K562 (cell line): Measurements from ENCODE around the gene SLC30A4. TPM values are rescaled to one million over a fixed set of nuclear protein-coding genes. Genes with fewer than 3 reads are reported as not detected.

Experiments used
- ATAC-seq: fragments of 200-7000 bp; cut with Tn5 transposase; 3 replicates; pipeline ENCODE4 v1.9.1; 2020; ENCODE audit warnings: moderate library complexity
- BruUV-seq: library from RNA; stranded (reverse); fragments of 400-500 nt; replicated peaks from 2 replicates; lab custom pipeline; 2021; lab: Mats Ljungman, UMichigan
- CTCF ChIA-PET: fragments of 300-600 bp; formaldehyde crosslinking; extraction: SDS; loops from one replicate; lab custom pipeline; 2021; ENCODE audit warnings: low intra/inter-chr PET ratio; lab: Yijun Ruan, JAX
- POLR2A ChIA-PET: fragments of 300-600, 350-650 bp; sonication (Branson Sonifier 250); formaldehyde crosslinking; extraction: SDS; loops from one replicate; lab custom pipeline; 2021; ENCODE audit warnings: antibody characterized with exemption, inconsistent platforms; lab: Yijun Ruan, JAX
- DNase-seq, 4 experiments: peaks; one replicate each; pipeline versions ENCODE4 v3.0.0 to v3.0.0-alpha.2; 2011 to 2018; ENCODE audit warnings: low spot score in 3 of 4, mixed read lengths in 3 of 4; ENCODE audit errors: extremely low read depth in 1 of 4
- FAIRE-seq: peaks from 2 replicates; lab custom pipeline; 2011; peaks lifted over from hg19 to GRCh38; lab: Jason Lieb, UNC
- H2AFZ ChIP-seq: 2 replicates; pipeline ENCODE4 v1.6.0; 2011; ENCODE audit warnings: low read depth, low read length, control low read depth, inconsistent platforms
- H3K27ac ChIP-seq: fragments of 200-600 bp; 3 replicates; pipeline ENCODE4 v1.8.0; 2011; ENCODE audit warnings: low read depth, mild to moderate bottlenecking, control low read depth, inconsistent platforms, low read length, moderate library complexity, mixed read lengths; ENCODE audit errors: extremely low read depth
- H3K27me3 ChIP-seq, 2 experiments: fragments of 300-600 bp in 1 of 2; 2 replicates in 1 of 2; 3 replicates in 1 of 2; pipeline versions ENCODE4 v1.6.0 to v1.8.0; 2011; ENCODE audit warnings: inconsistent platforms in 2 of 2, low read length in 2 of 2, mild to moderate bottlenecking in 1 of 2, mixed read lengths in 1 of 2, moderate library complexity in 1 of 2; ENCODE audit not compliant: control insufficient read depth in 2 of 2, insufficient read depth in 2 of 2
- H3K36me3 ChIP-seq: fragments of 300-600 bp; 3 replicates; pipeline ENCODE4 v1.8.0; 2011; ENCODE audit warnings: mild to moderate bottlenecking, low read length, inconsistent platforms; ENCODE audit not compliant: control insufficient read depth, insufficient read depth
- H3K4me1 ChIP-seq, 2 experiments: fragments of 200-600 bp in 1 of 2; replicated peaks in 1 of 2; 2 replicates in 1 of 2; 3 replicates in 1 of 2; pipeline versions ENCODE4 v1.5.1 to v1.8.0; 2011; ENCODE audit warnings: inconsistent platforms in 2 of 2, low read length in 2 of 2, mild to moderate bottlenecking in 1 of 2, mixed read lengths in 1 of 2, moderate library complexity in 1 of 2; ENCODE audit not compliant: control insufficient read depth in 2 of 2, insufficient read depth in 2 of 2
- H3K4me2 ChIP-seq: 2 replicates; pipeline ENCODE4 v1.6.1; 2011; ENCODE audit warnings: low read length, control low read depth, inconsistent platforms, mixed read lengths; ENCODE audit not compliant: insufficient read depth
- H3K4me3 ChIP-seq: fragments of 200-600 bp; sonication (generic), shearing (Covaris generic); 2 replicates; pipeline ENCODE4 v1.5.1; 2016; ENCODE audit warnings: control low read depth, inconsistent platforms
- H3K79me2 ChIP-seq: fragments of 200-600 bp; 3 replicates; pipeline ENCODE4 v1.8.0; 2011; ENCODE audit warnings: low read length, inconsistent platforms; ENCODE audit not compliant: control insufficient read depth, insufficient read depth
- H3K9ac ChIP-seq, 2 experiments: 2 replicates each; pipeline versions ENCODE4 v1.6.0 to v1.6.1; 2011; ENCODE audit warnings: low read depth in 2 of 2, low read length in 2 of 2, control low read depth in 1 of 2, inconsistent platforms in 1 of 2, mild to moderate bottlenecking in 1 of 2, mixed read lengths in 1 of 2; ENCODE audit not compliant: insufficient read depth in 1 of 2
- H3K9me1 ChIP-seq: one replicate; pipeline ENCODE4 v1.6.0; 2011; ENCODE audit warnings: inconsistent platforms, mild to moderate bottlenecking, low read length, moderate library complexity; ENCODE audit not compliant: control insufficient read depth, insufficient read depth
- H3K9me3 ChIP-seq: replicated peaks from 2 replicates; pipeline ENCODE4 v1.5.1; 2011; ENCODE audit warnings: low read depth, low read length, inconsistent platforms; ENCODE audit not compliant: control insufficient read depth, insufficient read depth
- H4K20me1 ChIP-seq: replicated peaks from 2 replicates; pipeline ENCODE4 v1.6.1; 2011; ENCODE audit warnings: low read length, inconsistent platforms, mixed read lengths; ENCODE audit not compliant: control insufficient read depth, insufficient read depth
- CTBP1 ChIP-seq: fragments of 450-650 bp; IDR thresholded peaks from 2 replicates; pipeline ENCODE4 v1.6.1; 2016; ENCODE audit warnings: borderline replicate concordance
- DNMT1 ChIP-seq: fragments of 450-650 bp; IDR thresholded peaks from 2 replicates; pipeline ENCODE4 v1.6.1; 2016; ENCODE audit warnings: antibody characterized with exemption, mild to moderate bottlenecking
- FOXK2 ChIP-seq, 2 experiments: fragments of 450-650 bp; IDR thresholded peaks in 1 of 2; conservative IDR thresholded peaks in 1 of 2; 2 replicates each; pipeline ENCODE4 v1.6.1; 2016; ENCODE audit warnings: low read depth in 2 of 2, mild to moderate bottlenecking in 1 of 2
- GABPA ChIP-seq: fragments of 200-800 bp; sonication (Bioruptor generic); conservative IDR thresholded peaks from 2 replicates; pipeline ENCODE4 v1.6.1; 2016; ENCODE audit warnings: low read depth, missing genetic modification characterization, missing compliant biosample characterization
- LCOR ChIP-seq: sonication (generic); formaldehyde crosslinking; IDR thresholded peaks from 2 replicates; pipeline ENCODE4 v1.8.0; 2022; ENCODE audit warnings: mild to moderate bottlenecking, missing genetic modification reagents
- RFX5 ChIP-seq: IDR thresholded peaks from 2 replicates; pipeline ENCODE4 v1.6.1; 2011; ENCODE audit warnings: low read depth, mild to moderate bottlenecking, improper control_type of control experiment, low read length
- SAFB2 ChIP-seq: fragments of 200-400 bp; formaldehyde crosslinking; IDR thresholded peaks from 2 replicates; pipeline ENCODE4 v1.6.1; 2018; ENCODE audit warnings: borderline replicate concordance, low read length, low read depth, moderate library complexity; ENCODE audit not compliant: severe bottlenecking
- ZNF175 ChIP-seq: fragments of 200-800 bp; sonication (Bioruptor generic); IDR thresholded peaks from 2 replicates; pipeline ENCODE4 v1.6.1; 2016; ENCODE audit warnings: low read depth, mild to moderate bottlenecking, missing genetic modification characterization, missing compliant biosample characterization
- ZNF57 ChIP-seq: fragments of 450-650 bp; formaldehyde crosslinking; IDR thresholded peaks from 2 replicates; pipeline ENCODE4 v1.4.0; 2020; ENCODE audit warnings: mild to moderate bottlenecking, moderate library complexity
- WGBS: fragments of 100-300 bp; shearing (Covaris generic); methylation state at CpG from one replicate; pipeline ENCODE4 v1.1.6; 2016; ENCODE audit warnings: low coverage, mixed read lengths; ENCODE audit not compliant: insufficient coverage; ENCODE audit errors: missing lambda C conversion rate; 5-methylcytosine and 5-hydroxymethylcytosine counted together
- in situ Hi-C: fragments of 300-500 bp; cut with MboI; formaldehyde crosslinking; loops from 4 replicates; pipeline ENCODE4 v1.15.0; 2018; ENCODE audit warnings: inconsistent platforms, mixed read lengths
- intact Hi-C: fragments of 100-400 bp; cut with micrococcal nuclease; formaldehyde crosslinking; loops from 2 replicates; pipeline ENCODE4 v1.14.2; 2022
- polyA plus RNA-seq, 8 experiments: library from polyadenylated mRNA; depleted of rRNA in 4 of 8; stranded (reverse) in 5 of 8; unstranded in 3 of 8; fragments of >200 nt; fragmentation: Nextera tagmentation in 2 of 8; fragmentation: Illumina TruSeq in 1 of 8; extraction: Ambion mirVana in 2 of 8; extraction: Trizol in 1 of 8; gene quantifications; 2 replicates each; pipeline versions ENCODE4 v1.2.1 to v1.2.3, GENCODE V29; 2011 to 2014; ENCODE audit warnings: inconsistent platforms in 1 of 8, missing spikeins in 1 of 8
- total RNA-seq, 7 experiments: library from RNA; depleted of rRNA in 6 of 7; stranded (reverse); fragments of >200 nt in 6 of 7; fragmentation: Illumina TruSeq in 2 of 7; extraction: Trizol in 2 of 7; gene quantifications; 2 replicates each; pipeline versions ENCODE4 v1.2.1 to v1.2.3, GENCODE V29; 2011 to 2021; ENCODE audit warnings: low replicate concordance in 1 of 7
- TF ChIP-seq, protein P1 (sequence below): IDR thresholded peaks from 2 replicates; pipeline ENCODE4 v1.6.1; 2014; ENCODE audit warnings: antibody characterized with exemption
- TF ChIP-seq, protein P2 (sequence below): IDR thresholded peaks from 2 replicates; pipeline ENCODE4 v1.6.1; 2016; ENCODE audit warnings: missing genetic modification characterization, missing compliant biosample characterization
- TF ChIP-seq, protein P3 (sequence below): fragments of 450-650 bp; IDR thresholded peaks from 2 replicates; pipeline ENCODE4 v1.7.0; 2016; ENCODE audit warnings: borderline replicate concordance

SLC30A4 gene
- total and polyA plus RNA-seq, 9 of the 15 experiments (the other 6 are each of a cell fraction or from before 2014, with no cell fraction given) = 0.21 to 0.73 (median 0.36) TPM

DNA sequence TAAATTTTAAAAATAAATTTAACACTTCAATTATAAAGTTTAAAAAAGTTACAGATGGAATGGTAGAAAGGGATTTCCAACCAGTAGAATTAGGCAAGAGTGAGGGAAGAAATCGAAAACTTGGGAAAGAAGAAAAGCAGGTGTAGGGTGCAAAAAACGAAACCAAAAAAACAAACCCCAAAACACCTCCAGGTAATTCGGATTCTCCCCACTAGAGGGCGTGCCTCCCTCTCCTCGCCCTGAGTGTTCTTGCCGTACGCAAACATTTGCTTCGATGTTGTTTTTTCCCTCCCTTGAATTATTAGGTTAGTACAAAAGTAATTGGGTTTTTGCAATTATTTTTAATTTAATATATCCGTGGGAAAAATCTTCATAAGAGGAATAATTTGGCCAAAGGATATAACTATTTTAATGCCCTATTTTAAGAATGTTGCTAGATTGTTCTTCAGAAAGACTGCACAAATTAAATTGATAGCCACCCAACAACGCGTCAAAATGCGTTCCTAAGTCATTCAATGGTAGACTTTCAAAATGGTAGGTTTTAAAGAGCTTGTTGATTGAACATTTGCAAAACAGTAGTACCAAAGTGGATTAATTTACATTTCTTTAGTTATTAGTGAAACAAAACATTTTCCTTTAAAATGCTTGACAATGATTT is 63.7 kb downstream of the SLC30A4 start (continued):
- TF ChIP-seq, protein P1, sequence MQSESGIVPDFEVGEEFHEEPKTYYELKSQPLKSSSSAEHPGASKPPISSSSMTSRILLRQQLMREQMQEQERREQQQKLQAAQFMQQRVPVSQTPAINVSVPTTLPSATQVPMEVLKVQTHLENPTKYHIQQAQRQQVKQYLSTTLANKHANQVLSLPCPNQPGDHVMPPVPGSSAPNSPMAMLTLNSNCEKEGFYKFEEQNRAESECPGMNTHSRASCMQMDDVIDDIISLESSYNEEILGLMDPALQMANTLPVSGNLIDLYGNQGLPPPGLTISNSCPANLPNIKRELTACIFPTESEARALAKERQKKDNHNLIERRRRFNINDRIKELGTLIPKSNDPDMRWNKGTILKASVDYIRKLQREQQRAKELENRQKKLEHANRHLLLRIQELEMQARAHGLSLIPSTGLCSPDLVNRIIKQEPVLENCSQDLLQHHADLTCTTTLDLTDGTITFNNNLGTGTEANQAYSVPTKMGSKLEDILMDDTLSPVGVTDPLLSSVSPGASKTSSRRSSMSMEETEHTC = no peak
- TF ChIP-seq SAFB2 = no peak

- H3K27ac ChIP-seq = 0 out of 3 replicates have a peak overlapping the region, but pooled peaks have one; percentile 24
- H3K79me2 ChIP-seq = no peaks in the 10 kb centered on the region
- H3K9ac ChIP-seq = peak overlapping the region in 1 of 2 experiments; percentile 36; a peak in 2 of 4 replicates
- CTCF ChIA-PET = interaction anchor here (0.5 to 5.9 kb wide), 19 partner anchors 25 to 340 kb away, joined by 3 to 168 read pairs (median 4); a partner anchor contains a TSS
- H4K20me1 ChIP-seq = no peaks in the 10 kb centered on the region
- H3K4me1 ChIP-seq = peaks cover 6 to 9% of the 10 kb centered on the region in 2 experiments; a peak in 4 of 5 replicates
- FAIRE-seq (peak; percentile 85), DNase-seq (peak; percentile 67 to 84 (median 78)), ATAC-seq (peak; percentile 87)
- H3K4me3 ChIP-seq = peak overlapping the region; percentile 19
- H3K4me2 ChIP-seq = peak overlapping the region; percentile 81
- H3K27me3 ChIP-seq = peaks cover 0 to 4% of the 10 kb centered on the region in 2 experiments; a peak in 2 of 5 replicates
- no TSS peak for BruUV-seq
- H3K9me3 ChIP-seq = no peaks in the 10 kb centered on the region; the same call in 1 of the 2 replicates
- H3K9me1 ChIP-seq = no peaks in the 10 kb centered on the region
- intact Hi-C loops (loop anchor here (1.0 to 5.0 kb wide), 5 partner anchors 28 to 295 kb away; no protein-coding TSS in a partner anchor), in situ Hi-C loops (no loop called here)
- 3% methylated on average over 17 of the region's 17 CpGs for WGBS
- POLR2A ChIA-PET = interaction anchor here (0.7 to 1.6 kb wide), 2 partner anchors 16 to 155 kb away, joined by 3 to 5 read pairs; no protein-coding TSS in a partner anchor
- H2AFZ ChIP-seq = peak overlapping the region; percentile 67
- no peaks in the 10 kb centered on the region for H3K36me3 ChIP-seq
- TF ChIP-seq RFX5 = no peak
- peak; percentile 41; the same call in 1 of the 2 replicates for TF ChIP-seq DNMT1
- TF ChIP-seq, protein P2, sequence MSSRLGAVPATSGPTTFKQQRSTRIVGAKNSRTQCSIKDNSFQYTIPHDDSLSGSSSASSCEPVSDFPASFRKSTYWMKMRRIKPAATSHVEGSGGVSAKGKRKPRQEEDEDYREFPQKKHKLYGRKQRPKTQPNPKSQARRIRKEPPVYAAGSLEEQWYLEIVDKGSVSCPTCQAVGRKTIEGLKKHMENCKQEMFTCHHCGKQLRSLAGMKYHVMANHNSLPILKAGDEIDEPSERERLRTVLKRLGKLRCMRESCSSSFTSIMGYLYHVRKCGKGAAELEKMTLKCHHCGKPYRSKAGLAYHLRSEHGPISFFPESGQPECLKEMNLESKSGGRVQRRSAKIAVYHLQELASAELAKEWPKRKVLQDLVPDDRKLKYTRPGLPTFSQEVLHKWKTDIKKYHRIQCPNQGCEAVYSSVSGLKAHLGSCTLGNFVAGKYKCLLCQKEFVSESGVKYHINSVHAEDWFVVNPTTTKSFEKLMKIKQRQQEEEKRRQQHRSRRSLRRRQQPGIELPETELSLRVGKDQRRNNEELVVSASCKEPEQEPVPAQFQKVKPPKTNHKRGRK (tag) = peak; percentile 24; the same call in 1 of the 2 replicates
- 0 out of 4 replicates have a peak, but pooled peaks of 1 of the 2 experiments have one; percentile 38 for TF ChIP-seq FOXK2 (conservative IDR thresholded peaks at IDR 0.05 in 1 of 2, IDR thresholded peaks at IDR 0.05 in 1 of 2; ENCODE audit: low read depth in 2 of 2)
- no peak for TF ChIP-seq LCOR (CRISPR knock-in tag)
- TF ChIP-seq GABPA = 0 out of 2 replicates have a peak, but pooled peaks have one; percentile 10
- TF ChIP-seq, protein P3, sequence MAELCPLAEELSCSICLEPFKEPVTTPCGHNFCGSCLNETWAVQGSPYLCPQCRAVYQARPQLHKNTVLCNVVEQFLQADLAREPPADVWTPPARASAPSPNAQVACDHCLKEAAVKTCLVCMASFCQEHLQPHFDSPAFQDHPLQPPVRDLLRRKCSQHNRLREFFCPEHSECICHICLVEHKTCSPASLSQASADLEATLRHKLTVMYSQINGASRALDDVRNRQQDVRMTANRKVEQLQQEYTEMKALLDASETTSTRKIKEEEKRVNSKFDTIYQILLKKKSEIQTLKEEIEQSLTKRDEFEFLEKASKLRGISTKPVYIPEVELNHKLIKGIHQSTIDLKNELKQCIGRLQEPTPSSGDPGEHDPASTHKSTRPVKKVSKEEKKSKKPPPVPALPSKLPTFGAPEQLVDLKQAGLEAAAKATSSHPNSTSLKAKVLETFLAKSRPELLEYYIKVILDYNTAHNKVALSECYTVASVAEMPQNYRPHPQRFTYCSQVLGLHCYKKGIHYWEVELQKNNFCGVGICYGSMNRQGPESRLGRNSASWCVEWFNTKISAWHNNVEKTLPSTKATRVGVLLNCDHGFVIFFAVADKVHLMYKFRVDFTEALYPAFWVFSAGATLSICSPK = no peak
- TF ChIP-seq ZNF57 (CRISPR knock-in tag) = no peak
- TF ChIP-seq ZNF175 (CRISPR knock-in tag) = no peak
- 0 out of 2 replicates have a peak, but pooled peaks have one; percentile 25 for TF ChIP-seq CTBP1
Measured at GRCh38 chr15:45457641-45458539, 64.7 kb downstream of the SLC30A4 start.
